Fibroblast of skin of abdomen (primary cell): ENCODE results near the gene TTYH3.
A peak's percentile ranks its signal among the peaks of the same experiment; 100 is the strongest.

Experiments
- DNase-seq: peaks from one replicate; pipeline ENCODE4 v3.0.0-alpha.2; 2013

Gene TTYH3

DNA sequence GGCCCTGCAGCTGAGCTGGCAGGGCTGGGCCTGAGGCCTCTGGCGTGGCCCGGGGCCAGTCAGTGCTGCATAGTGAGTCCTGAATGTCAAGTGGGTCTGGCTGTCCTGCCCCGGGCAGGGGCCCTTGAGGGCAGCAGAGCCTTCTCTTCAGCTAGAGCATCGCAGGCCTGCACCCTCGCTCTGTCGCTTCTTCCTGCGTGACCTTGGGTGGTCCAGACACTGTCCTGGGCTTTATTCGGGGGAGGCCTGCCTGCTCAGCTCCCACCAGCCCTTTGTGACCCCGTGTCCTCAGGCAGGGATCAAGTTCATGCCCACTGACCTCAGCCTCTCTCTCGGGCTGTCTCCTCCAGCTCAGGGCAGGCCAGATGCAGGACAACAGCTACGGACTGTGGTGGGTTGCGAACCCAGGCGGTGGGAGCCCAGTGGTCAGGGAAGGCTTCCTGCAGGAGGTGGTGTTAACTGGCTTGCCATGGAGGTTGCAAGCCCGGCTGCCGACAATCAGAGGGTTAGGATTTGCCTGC lies 3.4 kb downstream of the TTYH3 start:
- no peak for DNase-seq

DNA sequence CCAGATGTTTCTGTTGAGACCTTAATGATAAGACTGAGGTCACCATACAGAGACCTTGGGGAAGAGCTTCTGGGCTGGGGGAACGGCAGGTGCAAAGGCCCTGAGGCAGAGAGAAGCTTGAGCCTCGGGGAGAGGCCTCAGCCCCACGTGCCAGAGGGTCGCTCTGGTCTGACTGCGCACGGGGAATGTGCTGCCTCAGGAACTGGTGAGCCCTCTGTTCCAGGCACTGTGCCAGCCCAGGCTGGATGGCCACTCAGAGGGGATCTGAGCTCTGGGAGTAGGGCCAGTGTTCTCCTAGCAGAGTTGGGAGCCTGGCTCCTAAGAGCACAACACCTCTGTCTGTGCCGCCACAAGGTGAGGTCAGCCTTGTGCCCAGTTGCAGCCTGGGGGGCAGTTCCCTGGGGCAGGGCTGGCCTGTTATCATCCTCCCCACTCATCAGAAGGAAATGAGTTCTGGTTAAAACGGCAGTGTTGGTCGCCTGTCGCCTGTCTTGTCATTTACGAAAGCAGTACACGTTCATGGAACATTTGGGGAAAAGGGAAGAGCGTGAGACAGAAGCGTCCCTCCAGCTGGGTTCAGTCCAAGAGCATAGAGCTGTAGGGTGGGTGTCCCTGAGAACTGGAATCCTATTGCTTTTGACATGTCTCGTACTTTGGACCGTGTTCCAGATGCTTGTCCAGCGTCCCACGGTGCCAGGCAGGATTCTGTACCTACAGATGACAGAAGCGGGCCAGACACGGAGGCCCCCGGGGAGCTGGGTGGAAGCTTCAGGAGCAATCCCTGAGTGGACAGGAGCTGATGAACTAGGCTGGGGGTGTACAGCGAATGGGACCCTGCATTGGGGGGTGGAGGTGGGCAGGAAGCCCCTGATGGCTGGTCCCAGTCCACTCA lies 4.3 kb downstream of the TTYH3 start:
- no peak for DNase-seq

DNA sequence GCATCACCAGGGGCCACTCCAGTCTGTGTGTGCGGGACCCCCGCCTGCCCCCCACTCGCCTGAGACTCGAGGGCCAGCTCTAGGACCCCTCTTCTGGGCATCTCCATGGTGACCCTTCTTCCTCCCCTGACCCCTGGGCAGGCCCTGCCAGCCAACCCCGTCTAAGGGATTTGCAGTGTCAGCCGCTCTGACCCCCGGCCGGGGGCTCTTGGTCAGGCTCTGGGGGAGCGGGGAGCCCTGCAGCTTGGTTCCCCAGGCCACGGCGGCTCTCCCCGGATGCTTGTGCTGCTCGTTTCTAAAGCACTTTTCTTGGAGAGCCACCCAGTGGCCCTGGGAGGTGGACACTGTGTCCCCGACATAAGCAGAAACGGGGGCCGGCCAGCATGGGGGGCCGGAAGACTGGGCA lies 5.3 kb downstream of the TTYH3 start:
- no peak for DNase-seq

DNA sequence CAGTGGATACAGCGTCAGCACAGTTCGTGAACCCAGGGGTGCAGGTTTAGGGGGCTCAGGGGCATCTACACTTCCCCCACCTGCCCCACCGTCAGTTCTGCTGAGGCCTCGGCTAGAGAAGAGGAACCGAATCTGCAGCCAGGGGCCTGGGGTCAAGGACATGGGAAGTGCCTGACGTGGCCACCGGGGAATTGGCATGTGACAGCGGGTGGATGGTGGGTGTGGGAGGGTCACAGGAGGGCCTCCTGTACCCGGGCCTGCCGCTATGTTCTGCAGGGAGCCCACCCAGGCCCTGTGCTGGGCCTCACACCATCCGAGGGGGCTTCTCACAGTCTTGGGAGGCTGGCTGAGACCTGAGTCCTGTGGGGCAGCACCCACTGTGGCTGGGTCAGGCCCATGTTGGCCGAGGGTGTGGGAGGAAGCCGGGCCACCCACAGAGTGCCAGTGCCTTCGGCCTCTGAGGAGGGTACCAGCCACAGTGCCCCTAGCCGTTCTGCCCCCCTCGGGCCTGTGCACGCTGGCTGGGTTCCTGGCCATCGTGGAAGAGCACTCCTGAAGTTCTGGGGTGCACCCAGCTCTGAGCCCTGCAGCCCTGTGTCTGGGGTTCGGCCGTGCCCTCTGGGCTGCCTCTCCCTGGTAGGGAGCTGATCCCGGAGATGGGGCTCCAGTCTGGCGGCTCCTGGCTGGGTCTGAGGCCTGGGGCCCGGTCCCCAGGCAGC lies 5.9 kb downstream of the TTYH3 start:
- DNase-seq, result no peak

DNA sequence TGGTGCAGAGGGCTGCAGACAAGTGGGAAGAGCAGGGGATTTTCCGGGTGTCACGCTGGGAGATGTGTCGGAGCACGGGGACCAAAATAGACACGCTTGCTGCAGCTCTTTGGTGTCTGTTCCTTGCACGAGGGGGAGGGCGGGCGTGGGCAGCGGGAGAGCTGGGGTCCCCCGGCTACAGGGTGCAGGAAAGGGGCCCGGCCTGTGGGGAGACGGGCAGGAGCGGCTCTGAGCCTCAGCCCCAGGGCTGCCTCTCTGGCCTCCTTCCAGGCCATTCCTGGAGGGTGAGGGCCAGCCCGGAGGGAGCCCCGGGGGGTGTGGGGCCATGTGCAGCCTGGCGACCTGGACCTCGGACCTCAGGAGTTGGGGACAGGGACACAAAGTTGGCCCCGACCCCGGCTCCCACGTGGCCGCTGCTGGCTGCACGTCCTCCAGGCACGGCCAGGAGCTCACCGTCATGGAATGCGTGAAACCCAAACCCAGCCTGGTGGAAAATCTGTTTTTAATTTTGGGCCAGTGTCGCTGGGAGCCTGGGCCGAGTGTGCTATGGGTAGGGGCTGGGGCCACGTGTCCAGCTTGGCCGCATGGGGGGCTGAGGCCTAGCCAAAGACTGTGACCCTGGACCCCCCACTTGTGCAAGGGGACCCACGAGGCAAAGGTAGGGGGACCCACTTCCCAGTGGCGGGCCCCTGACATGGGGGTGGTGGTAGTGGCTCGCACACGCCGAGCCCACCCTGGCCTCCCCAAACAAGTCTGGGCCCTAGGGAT lies 6.6 kb downstream of the TTYH3 start:
- peak; percentile 91 for DNase-seq

DNA sequence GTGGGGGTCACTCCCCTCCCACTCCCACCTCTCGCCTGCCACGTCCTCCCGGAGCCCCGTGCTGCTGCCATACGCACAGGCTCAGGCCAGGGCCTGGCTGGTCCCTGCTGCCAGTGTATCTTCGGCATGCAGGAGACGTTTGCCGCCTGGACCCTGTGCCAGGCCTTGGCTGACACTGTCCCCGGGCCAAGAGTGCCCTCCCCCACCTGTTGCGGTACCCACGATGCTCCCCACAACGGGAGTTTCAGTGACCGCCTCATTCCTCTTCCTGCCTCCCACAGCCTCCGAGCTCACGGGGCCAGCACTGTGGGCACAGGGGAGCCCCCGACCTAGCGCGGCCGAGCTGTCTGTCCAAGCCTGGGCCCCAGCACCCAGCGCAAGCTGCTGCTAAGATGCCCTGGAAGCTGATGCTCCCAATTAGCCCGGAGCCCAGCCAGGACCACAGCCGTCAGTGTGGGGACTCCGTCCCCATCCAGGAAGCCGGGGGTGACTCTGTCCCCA lies 7.4 kb downstream of the TTYH3 start:
- no peak for DNase-seq

DNA sequence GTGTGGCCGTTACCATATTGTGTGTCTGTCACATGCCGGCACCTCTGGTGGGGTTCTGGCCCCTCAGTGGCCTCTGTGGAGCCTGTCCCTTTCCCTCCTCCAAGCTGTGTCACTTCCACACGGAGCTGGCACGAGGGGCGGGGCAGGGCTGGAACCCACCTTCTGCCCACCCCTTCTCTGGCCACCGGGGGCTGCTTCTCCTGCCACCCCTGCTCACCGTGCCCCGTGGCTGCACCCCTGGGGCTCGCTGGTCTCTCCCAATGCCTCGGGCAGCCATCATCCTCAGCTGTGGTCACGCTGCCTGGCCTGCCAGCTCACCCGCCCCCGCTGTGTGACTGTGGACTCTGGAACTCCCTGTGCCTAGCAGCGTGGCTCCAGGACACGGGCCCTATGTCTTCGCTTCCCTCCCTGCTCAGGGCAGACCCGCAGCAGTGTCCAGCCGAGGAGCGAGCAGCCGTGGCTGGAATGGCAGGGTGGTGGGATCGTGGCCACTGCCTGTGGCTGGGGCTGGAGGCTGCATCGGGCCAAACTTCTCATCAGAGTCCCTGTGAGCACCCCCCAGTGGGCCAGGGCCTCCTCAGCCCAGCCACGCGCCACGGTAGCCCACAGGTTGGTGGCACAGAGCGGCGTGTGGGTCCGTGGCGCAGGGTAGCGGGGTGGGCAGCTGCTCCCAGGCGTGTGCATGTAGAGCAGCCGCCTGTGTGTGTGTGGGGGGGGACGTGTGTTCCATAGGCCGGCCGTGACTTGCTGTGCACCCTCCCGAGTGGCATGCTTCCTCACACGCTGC lies 8.1 kb downstream of the TTYH3 start:
- no peak for DNase-seq

DNA sequence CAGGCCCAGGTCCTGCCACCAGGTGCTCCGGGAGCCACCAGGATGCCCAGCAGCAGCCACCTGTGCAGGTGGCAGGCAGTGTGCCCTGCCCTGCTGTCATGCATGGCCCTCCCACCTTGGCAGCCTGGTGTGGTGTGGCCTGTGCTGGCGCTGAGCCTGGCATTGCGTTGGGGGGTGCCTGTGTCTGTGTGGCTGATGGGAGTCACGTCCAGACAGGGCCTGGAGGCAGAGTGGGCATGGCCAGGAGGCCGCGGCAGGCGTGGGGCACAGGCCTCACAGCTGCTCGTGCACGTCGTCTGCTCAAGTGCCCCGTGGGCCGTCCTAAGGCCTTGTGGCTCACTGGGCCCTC lies 8.7 kb downstream of the TTYH3 start:
- DNase-seq, result no peak

DNA sequence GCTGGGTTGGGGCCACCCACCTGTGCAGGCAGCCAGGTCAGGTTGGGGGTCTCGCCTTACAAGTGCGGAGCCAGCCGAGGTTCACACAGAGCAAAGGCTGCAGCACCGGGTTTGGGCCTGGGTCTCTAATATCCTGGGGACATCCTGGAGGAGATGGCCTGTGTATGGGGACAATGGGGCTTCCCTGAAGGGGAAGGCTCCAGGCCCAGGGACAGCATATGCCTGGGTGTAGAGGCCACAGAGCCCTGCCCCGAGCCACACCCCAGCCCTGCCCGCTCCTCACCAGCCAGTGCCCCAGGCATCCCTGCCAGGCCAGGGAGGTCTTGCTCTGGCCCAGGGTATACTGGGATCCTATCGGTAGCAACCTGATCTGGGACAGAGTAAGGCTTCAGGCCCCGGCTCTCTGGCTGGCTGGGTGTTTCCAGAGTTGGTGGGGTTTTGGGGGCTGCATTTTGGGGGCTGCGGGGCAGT lies 9.1 kb downstream of the TTYH3 start:
- no peak for DNase-seq

DNA sequence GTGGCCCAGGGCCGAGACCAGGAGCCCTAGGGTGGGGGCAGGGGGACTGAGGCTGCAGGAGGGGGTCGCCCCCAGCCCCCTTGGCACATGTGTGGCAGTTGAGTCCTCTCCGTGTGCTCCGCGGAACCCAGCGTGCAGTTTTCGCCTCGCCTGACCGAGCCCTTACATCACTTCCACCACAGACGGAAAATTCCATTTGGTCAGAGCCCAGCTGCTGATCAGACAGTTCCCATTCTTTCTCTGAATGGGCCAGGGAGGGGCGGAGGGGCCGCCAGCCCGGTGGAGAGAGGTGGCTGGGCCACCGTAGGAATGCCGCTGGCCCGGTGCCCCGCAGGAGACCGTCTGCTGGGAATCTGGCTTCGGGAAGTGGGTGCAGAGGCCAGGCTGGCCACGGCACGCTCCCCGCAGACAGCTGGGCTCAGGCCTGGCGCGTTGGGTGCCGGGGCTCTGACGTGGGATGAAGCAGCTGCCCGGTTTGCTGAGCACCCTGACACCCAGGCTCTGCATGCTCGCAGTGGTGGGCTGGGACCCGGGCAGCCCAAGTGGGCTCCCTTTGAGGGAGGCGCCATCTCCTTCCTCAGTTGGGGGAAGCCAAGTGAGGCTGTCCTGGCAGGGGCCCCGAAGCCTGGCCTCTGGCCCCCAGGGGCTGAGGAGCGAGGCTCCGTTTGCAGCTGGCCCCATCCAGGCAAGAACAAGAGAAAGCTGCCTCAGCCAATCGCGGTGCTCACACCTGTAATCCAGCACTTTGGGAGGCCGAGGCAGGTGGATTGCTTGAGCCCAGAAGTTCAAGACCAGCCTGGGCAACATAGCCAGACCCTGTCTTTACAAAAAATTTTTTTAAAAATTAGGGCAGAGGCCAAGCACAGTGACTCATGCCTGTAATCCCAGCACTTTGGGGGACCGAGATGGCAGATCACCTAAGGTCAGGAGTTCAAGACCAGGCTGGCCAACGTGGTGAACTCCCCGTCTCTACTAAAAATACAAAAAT lies 9.9 kb downstream of the TTYH3 start:
- DNase-seq, result peak; percentile 97

DNA sequence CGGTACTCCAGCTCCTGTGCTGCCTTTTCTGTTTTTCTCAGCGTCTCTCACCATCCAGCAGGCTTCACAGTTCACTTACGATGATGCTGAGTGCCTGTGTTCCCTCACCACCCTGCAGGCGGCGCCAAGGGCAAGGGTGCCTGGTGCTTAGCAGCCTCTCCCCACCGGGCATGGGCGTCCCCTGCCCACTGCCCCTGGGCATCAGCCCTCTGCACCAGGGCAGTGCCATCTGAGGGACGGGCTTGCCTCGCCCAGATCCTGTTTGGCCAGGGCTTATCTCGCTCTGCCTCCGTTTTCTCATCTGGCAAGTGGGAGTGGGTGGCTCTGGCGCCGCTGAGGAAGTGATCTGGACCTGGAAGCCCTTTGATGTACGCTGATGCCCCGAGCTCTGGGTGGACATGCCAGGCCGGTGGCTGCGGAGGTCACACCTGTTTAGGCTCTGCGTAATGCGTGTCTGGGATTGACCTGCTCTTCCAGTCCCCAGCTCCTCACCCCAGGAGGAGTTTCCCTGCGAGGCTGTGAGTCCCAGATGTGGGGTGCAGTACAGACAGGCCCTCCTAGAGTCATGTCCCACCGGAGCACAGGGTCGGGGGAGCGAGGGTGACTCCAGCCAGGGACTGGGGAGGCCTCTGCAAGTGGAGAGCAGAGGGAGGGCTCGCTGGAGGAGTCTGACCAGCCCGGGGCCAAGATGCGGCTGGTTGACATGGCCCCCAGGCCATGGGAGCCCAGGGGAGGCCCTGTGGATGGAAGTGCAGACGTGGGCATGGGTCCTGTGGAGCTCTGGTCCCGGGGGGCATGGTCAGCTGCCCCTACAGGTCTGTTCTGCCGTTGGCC lies 11.8 kb downstream of the TTYH3 start:
- DNase-seq, result no peak

DNA sequence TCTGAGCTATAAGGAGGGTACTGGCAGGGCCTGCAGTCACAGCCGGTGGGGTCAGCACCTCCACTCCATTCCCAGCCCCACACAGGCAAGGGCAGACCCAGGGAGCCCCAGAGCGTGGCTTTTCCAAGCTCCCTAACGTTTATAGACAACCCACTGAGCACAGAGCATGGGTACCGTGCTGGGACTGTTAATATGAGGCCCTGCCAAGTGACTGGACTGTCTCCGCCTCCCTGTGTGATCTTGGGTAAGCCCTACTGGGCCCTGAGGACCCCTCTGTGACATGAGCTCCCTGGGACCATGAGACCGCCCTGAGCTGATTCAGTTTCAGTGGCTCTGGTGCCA lies 12.4 kb downstream of the TTYH3 start:
- no peak for DNase-seq

DNA sequence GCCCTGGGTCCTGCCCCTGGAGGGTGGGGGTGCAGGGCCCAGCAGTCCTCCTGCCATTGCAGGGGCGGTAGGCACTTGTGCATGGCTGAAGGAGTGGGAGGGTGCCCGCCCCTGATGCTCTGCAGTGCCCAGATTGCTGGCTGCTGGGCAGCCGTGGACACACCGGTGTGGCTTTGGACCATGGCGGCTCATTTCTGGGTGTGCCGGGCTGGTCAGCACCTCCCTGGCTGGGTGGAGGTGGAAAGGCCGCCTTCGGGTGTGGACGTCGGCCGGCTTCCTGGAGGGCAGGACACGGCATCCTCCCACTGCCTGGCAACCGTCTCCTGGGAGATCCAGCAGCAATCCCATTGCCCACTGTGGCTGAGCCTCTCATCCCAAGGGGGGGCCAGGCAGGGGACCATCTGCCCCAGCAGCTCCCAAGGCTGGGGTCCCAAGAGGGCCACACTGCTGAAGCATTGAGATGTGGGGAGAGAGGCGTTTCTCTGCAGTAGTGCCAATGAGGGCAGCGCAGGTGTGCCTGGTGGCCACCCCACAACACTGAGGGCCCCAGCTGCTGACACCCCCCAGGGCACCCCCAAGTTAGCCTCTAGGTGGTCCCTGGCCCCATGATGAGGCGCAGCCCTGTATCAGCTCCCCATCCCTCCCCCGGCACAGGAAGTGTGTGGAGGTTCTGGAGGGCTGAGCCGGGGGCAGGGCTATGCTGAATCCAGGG lies 12.9 kb downstream of the TTYH3 start:
- no peak for DNase-seq

DNA sequence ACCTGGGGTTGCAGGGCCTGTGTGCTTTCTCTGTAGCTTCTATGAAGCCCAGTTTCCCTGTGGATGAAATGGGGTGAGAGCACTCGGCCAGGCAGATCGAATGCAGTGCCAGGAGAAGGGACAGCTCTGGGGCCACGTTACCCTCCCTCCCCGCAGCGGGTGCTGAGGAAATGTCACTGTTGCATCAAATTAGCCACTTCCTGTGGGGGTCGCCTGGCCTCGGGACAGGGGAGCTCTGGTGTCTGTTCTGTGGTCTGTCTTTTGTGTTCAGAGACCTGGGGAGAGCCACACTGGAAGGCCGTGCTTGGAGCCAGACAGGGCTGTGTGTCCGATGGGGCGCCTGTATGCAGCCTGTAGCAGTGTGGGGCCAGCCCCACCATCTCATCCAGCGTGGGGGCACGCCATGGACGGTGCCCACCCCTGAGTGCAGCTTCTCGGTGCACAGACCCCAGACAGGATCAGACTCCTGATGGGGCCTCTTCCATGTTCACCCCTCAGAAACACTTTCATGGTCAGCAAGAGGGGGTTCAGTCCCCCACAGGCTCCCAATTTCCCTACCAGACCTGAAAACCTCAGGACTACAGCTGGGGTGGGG lies 13.6 kb downstream of the TTYH3 start:
- DNase-seq, result peak; percentile 48

DNA sequence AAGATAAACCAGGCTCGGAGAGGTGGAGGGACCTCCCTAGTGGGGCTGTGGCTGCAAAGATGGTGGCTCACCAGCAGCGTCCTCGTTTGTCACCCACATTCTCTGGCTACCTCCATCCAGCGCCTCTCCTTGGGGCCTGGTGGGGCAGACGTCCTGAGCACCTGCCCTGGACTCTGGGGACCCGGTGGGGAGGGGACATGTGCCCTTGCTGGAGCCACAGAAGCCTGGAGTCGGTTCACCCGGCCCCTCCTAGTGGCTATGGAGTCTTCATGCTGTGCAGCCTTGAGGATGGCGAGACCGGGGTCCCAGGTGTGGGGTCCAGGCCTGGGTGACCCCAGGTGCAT lies 14.5 kb downstream of the TTYH3 start:
- DNase-seq, result no peak

DNA sequence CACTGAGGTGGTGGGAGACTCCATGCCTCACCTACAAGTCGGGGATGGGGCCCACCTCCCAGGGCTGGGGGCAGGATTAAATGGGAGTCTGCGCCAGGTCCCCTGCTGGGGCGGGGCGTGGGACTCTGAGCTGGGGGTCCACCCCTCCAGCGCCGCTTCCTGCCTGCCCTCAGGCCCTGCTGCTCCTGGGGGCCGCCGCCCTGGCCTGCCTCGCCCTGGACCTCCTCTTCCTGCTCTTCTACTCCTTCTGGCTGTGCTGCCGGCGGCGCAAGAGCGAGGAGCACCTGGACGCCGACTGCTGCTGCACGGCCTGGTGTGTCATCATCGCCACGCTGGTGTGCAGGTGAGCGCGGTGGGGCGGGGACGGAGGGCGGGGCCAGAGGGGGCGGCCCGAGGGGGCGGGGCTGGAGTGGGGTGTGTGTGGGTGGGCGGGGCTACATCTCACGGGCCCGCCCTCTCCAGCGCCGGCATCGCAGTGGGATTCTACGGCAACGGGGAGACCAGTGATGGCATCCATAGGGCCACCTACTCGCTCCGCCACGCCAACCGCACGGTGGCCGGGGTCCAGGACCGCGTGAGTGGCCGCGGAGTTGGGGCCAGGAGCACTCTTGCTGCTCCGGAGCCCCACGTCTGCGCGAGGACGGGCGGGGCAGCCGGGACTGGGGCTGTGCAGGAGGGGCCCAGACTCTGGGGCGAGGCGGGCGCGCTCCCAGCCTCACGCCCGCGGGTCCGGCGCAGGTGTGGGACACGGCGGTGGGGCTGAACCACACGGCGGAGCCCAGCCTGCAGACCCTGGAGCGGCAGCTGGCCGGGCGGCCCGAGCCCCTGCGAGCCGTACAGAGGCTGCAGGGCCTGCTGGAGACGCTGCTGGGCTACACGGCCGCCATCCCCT lies 15.1 kb downstream of the TTYH3 start:
- DNase-seq, result no peak

DNA sequence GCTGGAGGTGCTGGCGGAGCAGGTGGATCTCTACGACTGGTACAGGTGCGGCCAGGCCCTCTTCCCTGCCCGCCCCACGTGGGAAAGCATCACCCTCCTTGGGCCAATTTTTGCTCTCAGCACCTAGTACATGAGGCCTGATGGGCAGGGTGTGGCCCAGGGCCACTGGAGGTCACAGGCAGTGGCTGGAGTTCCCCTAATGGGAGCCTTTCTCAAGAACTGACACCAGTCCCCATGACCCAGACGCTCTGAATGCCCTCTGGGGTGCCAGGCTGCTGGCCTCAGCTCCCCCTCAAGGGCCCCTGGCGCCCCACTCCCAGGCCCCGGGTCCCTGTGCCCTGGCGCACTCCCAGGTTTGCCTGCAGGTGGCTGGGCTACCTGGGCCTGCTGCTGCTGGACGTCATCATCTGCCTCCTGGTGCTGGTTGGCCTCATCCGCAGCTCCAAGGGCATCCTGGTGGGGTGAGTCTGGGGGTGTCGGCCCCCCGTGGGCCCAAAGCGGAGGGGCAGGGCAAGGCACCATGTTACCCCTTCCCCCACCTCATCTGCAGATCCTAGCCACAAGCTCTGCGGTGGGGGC lies 15.9 kb downstream of the TTYH3 start:
- no peak for DNase-seq
